IMR-90 (cell line): ENCODE results near the gene SDC1. TPM values are rescaled to one million over a fixed set of nuclear protein-coding genes. Genes with fewer than 3 reads are reported as not detected.

ENCODE experiments used
- ATAC-seq: fragments of 200-7000 bp; cut with Tn5 transposase; 2 replicates; pipeline ENCODE4 v1.9.1; 2020; ENCODE audit warnings: low read depth, mild to moderate bottlenecking, moderate library complexity
- BruUV-seq: library from RNA; stranded (reverse); fragments of 400-500 nt; replicated peaks from 2 replicates; lab custom pipeline; 2021; lab: Mats Ljungman, UMichigan
- CTCF ChIA-PET: fragments of 300-600 bp; formaldehyde crosslinking; extraction: SDS; loops from one replicate; lab custom pipeline; 2021; ENCODE audit warnings: antibody characterized with exemption; lab: Yijun Ruan, JAX
- POLR2A ChIA-PET: fragments of 300-600 bp; sonication (Branson Sonifier 250); formaldehyde crosslinking; loops from one replicate; lab custom pipeline; 2022; ENCODE audit warnings: antibody characterized with exemption; ENCODE audit not compliant: unreplicated experiment; lab: Charles Lee
- DNase-seq: peaks from one replicate; pipeline ENCODE4 v3.0.0; 2013
- H2AFZ ChIP-seq: replicated peaks from 2 replicates; pipeline ENCODE3; 2013; ENCODE audit warnings: low read length, mild to moderate bottlenecking; ENCODE audit not compliant: poor library complexity
- H2AK5ac ChIP-seq: 2 replicates; pipeline ENCODE4 v1.6.1; 2013; ENCODE audit warnings: low read depth, low read length, inconsistent platforms
- H2AK9ac ChIP-seq: replicated peaks from 2 replicates; pipeline ENCODE3; 2013; ENCODE audit warnings: mild to moderate bottlenecking, low read depth, low read length, moderate library complexity; ENCODE audit not compliant: poor library complexity
- H2BK120ac ChIP-seq: 2 replicates; pipeline ENCODE4 v1.6.1; 2013; ENCODE audit warnings: low read depth, low read length, inconsistent platforms
- H2BK15ac ChIP-seq: 3 replicates; pipeline ENCODE4 v1.6.1; 2013; ENCODE audit warnings: low read depth, low read length, inconsistent platforms
- H2BK20ac ChIP-seq: 2 replicates; pipeline ENCODE4 v1.6.1; 2013; ENCODE audit warnings: low read depth, mild to moderate bottlenecking, inconsistent platforms, low read length, moderate library complexity
- H2BK5ac ChIP-seq: 2 replicates; pipeline ENCODE4 v1.6.1; 2013; ENCODE audit warnings: mild to moderate bottlenecking, low read depth, low read length, inconsistent platforms; ENCODE audit not compliant: poor library complexity, severe bottlenecking
- H3K14ac ChIP-seq: replicated peaks from 2 replicates; pipeline ENCODE4 v1.6.1; 2013; ENCODE audit warnings: low read depth, low read length, inconsistent platforms
- H3K18ac ChIP-seq: 2 replicates; pipeline ENCODE4 v1.6.1; 2013; ENCODE audit warnings: low read depth, low read length, control low read depth
- H3K23ac ChIP-seq: 2 replicates; pipeline ENCODE4 v1.6.1; 2013; ENCODE audit warnings: low read depth, low read length, inconsistent platforms
- H3K27ac ChIP-seq: 2 replicates; pipeline ENCODE4 v1.5.1; 2013; ENCODE audit warnings: mild to moderate bottlenecking, control low read depth, low read length; ENCODE audit not compliant: insufficient read depth
- H3K27me3 ChIP-seq: 2 replicates; pipeline ENCODE4 v1.6.1; 2013; ENCODE audit warnings: low read length; ENCODE audit not compliant: control insufficient read depth, insufficient read depth
- H3K36me3 ChIP-seq: 2 replicates; pipeline ENCODE4 v1.6.1; 2013; ENCODE audit warnings: low read length, mixed read lengths; ENCODE audit not compliant: control insufficient read depth, insufficient read depth
- H3K4ac ChIP-seq: 2 replicates; pipeline ENCODE4 v1.6.1; 2013; ENCODE audit warnings: low read depth, low read length, inconsistent platforms
- H3K4me1 ChIP-seq: 2 replicates; pipeline ENCODE4 v1.6.1; 2013; ENCODE audit warnings: low read length, mixed read lengths; ENCODE audit not compliant: control insufficient read depth, insufficient read depth
- H3K4me2 ChIP-seq: 2 replicates; pipeline ENCODE4 v1.6.1; 2013; ENCODE audit warnings: low read depth, mild to moderate bottlenecking, control low read depth, low read length, moderate library complexity
- H3K4me3 ChIP-seq: 2 replicates; pipeline ENCODE4 v1.5.1; 2013; ENCODE audit warnings: low read depth, mild to moderate bottlenecking, control low read depth, low read length, moderate library complexity; ENCODE audit not compliant: insufficient read depth
- H3K56ac ChIP-seq: 2 replicates; pipeline ENCODE4 v1.6.1; 2013; ENCODE audit warnings: low read length, inconsistent platforms; ENCODE audit not compliant: insufficient read depth; ENCODE audit errors: extremely low read depth
- H3K79me1 ChIP-seq, 2 experiments: 2 replicates each; pipeline ENCODE4 v1.6.1; 2013; ENCODE audit warnings: low read length in 2 of 2, inconsistent platforms in 1 of 2, low read depth in 1 of 2
- H3K9ac ChIP-seq: 2 replicates; pipeline ENCODE4 v1.6.1; 2013; ENCODE audit warnings: low read depth, low read length, control low read depth
- H3K9me1 ChIP-seq: 2 replicates; pipeline ENCODE4 v1.6.1; 2013; ENCODE audit warnings: low read length, inconsistent platforms; ENCODE audit not compliant: insufficient read depth
- H3K9me3 ChIP-seq: 2 replicates; pipeline ENCODE4 v1.6.1; 2013; ENCODE audit warnings: low read length; ENCODE audit not compliant: control insufficient read depth, insufficient read depth
- H4K20me1 ChIP-seq: 2 replicates; pipeline ENCODE4 v1.6.1; 2013; ENCODE audit warnings: low read length, inconsistent platforms; ENCODE audit not compliant: insufficient read depth
- H4K5ac ChIP-seq: 2 replicates; pipeline ENCODE4 v1.6.1; 2013; ENCODE audit warnings: mild to moderate bottlenecking, low read depth, low read length, control low read depth
- H4K8ac ChIP-seq, 2 experiments: 2 replicates each; pipeline ENCODE4 v1.6.1; 2013; ENCODE audit warnings: low read depth in 2 of 2, low read length in 2 of 2, control low read depth in 1 of 2, inconsistent platforms in 1 of 2
- H4K91ac ChIP-seq: 2 replicates; pipeline ENCODE4 v1.6.1; 2013; ENCODE audit warnings: low read depth, low read length, inconsistent platforms; ENCODE audit not compliant: insufficient read depth
- MAFK ChIP-seq: IDR thresholded peaks from 2 replicates; pipeline ENCODE4 v1.6.1; 2012; ENCODE audit warnings: low read depth, low read length, improper control_type of control experiment
- MAZ ChIP-seq: IDR thresholded peaks from 2 replicates; pipeline ENCODE4 v1.6.1; 2012; ENCODE audit warnings: low read depth, mild to moderate bottlenecking, low read length, improper control_type of control experiment, moderate library complexity, borderline replicate concordance
- RAD21 ChIP-seq: IDR thresholded peaks from 2 replicates; pipeline ENCODE4 v1.6.1; 2012; ENCODE audit warnings: low read length, improper control_type of control experiment
- SMC3 ChIP-seq: fragments of 150-350 bp; IDR thresholded peaks from 2 replicates; pipeline ENCODE4 v1.6.1; 2016; ENCODE audit warnings: low read depth, mild to moderate bottlenecking, antibody characterized with exemption, low read length, moderate library complexity
- WGBS, 2 experiments: methylation state at CpG; one replicate each; pipeline versions ENCODE4 v1.1.5 to v1.1.7; 2013; ENCODE audit warnings: missing lambda C conversion rate in 2 of 2; ENCODE audit not compliant: insufficient read length in 1 of 2; ENCODE audit errors: extremely low coverage in 2 of 2; 5-methylcytosine and 5-hydroxymethylcytosine counted together
- dilution Hi-C: fragments of 300-500 bp; cut with HindIII; formaldehyde crosslinking; loops from one replicate; pipeline ENCODE4 v1.14.3; 2018; ENCODE audit warnings: low sequenced_read_pairs; ENCODE audit not compliant: unreplicated experiment
- in situ Hi-C: fragments of 300-500 bp; cut with MboI; formaldehyde crosslinking; loops from 3 replicates; pipeline ENCODE4 v1.14.3; 2019; ENCODE audit warnings: low sequenced_read_pairs, inconsistent platforms, mixed read lengths
- intact Hi-C: fragments of 100-400 bp; cut with micrococcal nuclease; formaldehyde crosslinking; loops from 2 replicates; pipeline ENCODE4 v1.10.0; 2022
- polyA plus RNA-seq, 3 experiments: library from polyadenylated mRNA; depleted of rRNA; stranded (reverse); fragments of >200 nt; gene quantifications; 2 replicates each; pipeline ENCODE4 v1.2.3, GENCODE V29; 2012; ENCODE audit warnings: low replicate concordance in 1 of 3
- total RNA-seq: library from RNA; depleted of rRNA; stranded (reverse); fragments of >200 nt; gene quantifications from 2 replicates; pipeline ENCODE4 v1.2.3, GENCODE V29; 2012
- TF ChIP-seq, protein P1 (sequence below): conservative IDR thresholded peaks from 2 replicates; pipeline ENCODE4 v1.5.1; 2012; ENCODE audit warnings: mild to moderate bottlenecking, low read depth, low read length, improper control_type of control experiment

The SDC1 gene
- total and polyA plus RNA-seq, 2 of the 4 experiments (the other 2 are of a cell fraction), result 22.0 to 28.3 TPM

DNA sequence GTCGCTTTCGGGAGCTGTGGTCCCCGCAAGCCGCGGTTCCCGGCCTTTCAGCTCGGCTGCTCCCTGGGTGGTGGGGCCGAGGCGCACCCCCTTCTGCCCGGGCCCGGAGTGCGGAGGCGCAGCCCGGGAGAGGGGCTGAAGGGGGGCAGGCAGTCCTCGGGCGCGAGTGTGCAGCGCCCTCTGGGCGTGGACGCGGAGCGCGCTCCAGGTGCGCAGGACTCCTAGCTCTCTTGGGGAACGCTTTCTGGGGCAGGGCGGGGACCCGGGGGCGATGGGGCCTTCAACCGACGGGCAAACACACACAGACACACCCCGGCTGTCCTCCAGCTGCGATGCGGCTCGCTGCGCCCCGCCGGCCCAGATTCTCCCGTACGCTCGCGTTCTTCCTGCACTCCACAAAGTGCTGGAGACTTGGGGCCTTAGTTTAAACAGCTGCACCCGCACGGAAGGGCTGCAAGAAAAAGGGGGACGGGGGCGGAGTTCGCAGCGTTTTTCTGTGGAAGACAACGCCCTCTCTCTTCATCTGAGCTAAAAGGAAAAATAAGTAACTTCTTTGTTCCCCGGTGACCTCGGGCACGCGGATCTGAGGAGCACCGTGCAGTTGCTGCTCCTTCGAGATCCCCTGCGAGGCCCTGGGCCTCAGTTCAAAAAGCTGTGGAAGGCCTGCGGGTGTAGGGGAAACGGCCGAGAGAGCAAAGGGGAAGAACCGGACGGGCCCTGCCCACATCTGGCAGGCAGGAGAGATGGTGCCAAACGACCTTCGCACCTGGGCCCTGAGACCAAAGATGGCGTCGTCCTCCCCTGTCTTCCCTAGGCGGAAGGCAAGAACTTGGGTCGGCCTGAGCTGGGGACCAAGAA, 593 bp upstream of the SDC1 start:
- ChIA-PET CTCF (interaction anchor here (0.6 to 2.2 kb wide), 8 partner anchors 14 to 263 kb away, joined by 3 to 10 read pairs (median 4); no protein-coding TSS in a partner anchor), POLR2A (no interaction called here)
- peak overlapping the region; percentile 97 for H2AFZ ChIP-seq
- H2BK15ac ChIP-seq, result no peak overlapping the region
- H4K5ac ChIP-seq, result no peak overlapping the region
- H3K4me3 ChIP-seq, result peak overlapping the region; percentile 62
- peaks cover 0 to 20% of the 10 kb centered on the region in 2 experiments; a peak in 2 of 4 replicates for H3K79me1 ChIP-seq
- no peak overlapping the region for H3K18ac ChIP-seq
- no peak overlapping the region for H2AK5ac ChIP-seq
- H2AK9ac ChIP-seq, result peak overlapping the region; percentile 58
- BruUV-seq, result no TSS peak
- no peak overlapping the region; the same call in 1 of the 2 replicates for H2BK120ac ChIP-seq
- dilution Hi-C loops (no loop called here), intact Hi-C loops (loop anchor here (1.0 to 2.0 kb wide), 2 partner anchors 90 to 119 kb away; no protein-coding TSS in a partner anchor), in situ Hi-C loops (no loop called here)
- no peak overlapping the region for H3K23ac ChIP-seq
- 0 out of 2 replicates have a peak, but pooled peaks cover 2% of the 10 kb centered on the region for H3K9me3 ChIP-seq
- H3K27me3 ChIP-seq, result no peaks in the 10 kb centered on the region
- peak; percentile 62; the same call in 1 of the 2 replicates for TF ChIP-seq MAZ
- TF ChIP-seq MAFK, result no peak
- TF ChIP-seq, protein P1, sequence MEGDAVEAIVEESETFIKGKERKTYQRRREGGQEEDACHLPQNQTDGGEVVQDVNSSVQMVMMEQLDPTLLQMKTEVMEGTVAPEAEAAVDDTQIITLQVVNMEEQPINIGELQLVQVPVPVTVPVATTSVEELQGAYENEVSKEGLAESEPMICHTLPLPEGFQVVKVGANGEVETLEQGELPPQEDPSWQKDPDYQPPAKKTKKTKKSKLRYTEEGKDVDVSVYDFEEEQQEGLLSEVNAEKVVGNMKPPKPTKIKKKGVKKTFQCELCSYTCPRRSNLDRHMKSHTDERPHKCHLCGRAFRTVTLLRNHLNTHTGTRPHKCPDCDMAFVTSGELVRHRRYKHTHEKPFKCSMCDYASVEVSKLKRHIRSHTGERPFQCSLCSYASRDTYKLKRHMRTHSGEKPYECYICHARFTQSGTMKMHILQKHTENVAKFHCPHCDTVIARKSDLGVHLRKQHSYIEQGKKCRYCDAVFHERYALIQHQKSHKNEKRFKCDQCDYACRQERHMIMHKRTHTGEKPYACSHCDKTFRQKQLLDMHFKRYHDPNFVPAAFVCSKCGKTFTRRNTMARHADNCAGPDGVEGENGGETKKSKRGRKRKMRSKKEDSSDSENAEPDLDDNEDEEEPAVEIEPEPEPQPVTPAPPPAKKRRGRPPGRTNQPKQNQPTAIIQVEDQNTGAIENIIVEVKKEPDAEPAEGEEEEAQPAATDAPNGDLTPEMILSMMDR, result peak; percentile 63
- TF ChIP-seq RAD21, result peak; percentile 65
- peak; percentile 54 for TF ChIP-seq SMC3
- H3K9me1 ChIP-seq, result peaks cover 7% of the 10 kb centered on the region
- no peak overlapping the region; the same call in 1 of the 2 replicates for H3K4ac ChIP-seq
- H3K36me3 ChIP-seq, result no peaks in the 10 kb centered on the region
- no peak overlapping the region for H3K27ac ChIP-seq
- H4K91ac ChIP-seq, result no peak overlapping the region
- H4K20me1 ChIP-seq, result no peaks in the 10 kb centered on the region
- ATAC-seq (peak; percentile 50), DNase-seq (peak; percentile 50)
- H3K9ac ChIP-seq, result no peak overlapping the region
- peaks cover 21% of the 10 kb centered on the region for H3K4me1 ChIP-seq
- H2BK20ac ChIP-seq, result no peak overlapping the region
- H4K8ac ChIP-seq, result no peak overlapping the region; a peak in 1 of 4 replicates
- no peak overlapping the region for H3K14ac ChIP-seq
- no peak overlapping the region for H2BK5ac ChIP-seq
- H3K4me2 ChIP-seq, result peak overlapping the region; percentile 51
- no peak overlapping the region for H3K56ac ChIP-seq
- 12% methylated on average over 30 of the region's 66 CpGs; no CpG with 5 or more reads in 1 of the 2 experiments for WGBS, 2 experiments
